Daoy (cell line): Measurements from ENCODE around the gene KCTD3. TPM values are rescaled to one million over a fixed set of nuclear protein-coding genes. Genes with fewer than 3 reads are reported as not detected.

Experiments
- DNase-seq: peaks from one replicate; pipeline ENCODE4 v3.0.0-alpha.2; 2015; ENCODE audit warnings: low read depth
- total RNA-seq: library from RNA; depleted of rRNA; stranded (reverse); fragments of >200 nt; shearing (Covaris generic); gene quantifications from 2 replicates; pipeline ENCODE4 v1.2.3, GENCODE V29; 2014

The KCTD3 gene
- total RNA-seq, 1 experiment from 2014 or later: 22.2 TPM

- DNase-seq: no peak
Measured at GRCh38 chr1:215556996-215557395, 10.1 kb upstream of the KCTD3 start.

GRCh38 chr1:215557504-215557903 is 9.6 kb upstream of the KCTD3 start:
- DNase-seq: no peak

DNA sequence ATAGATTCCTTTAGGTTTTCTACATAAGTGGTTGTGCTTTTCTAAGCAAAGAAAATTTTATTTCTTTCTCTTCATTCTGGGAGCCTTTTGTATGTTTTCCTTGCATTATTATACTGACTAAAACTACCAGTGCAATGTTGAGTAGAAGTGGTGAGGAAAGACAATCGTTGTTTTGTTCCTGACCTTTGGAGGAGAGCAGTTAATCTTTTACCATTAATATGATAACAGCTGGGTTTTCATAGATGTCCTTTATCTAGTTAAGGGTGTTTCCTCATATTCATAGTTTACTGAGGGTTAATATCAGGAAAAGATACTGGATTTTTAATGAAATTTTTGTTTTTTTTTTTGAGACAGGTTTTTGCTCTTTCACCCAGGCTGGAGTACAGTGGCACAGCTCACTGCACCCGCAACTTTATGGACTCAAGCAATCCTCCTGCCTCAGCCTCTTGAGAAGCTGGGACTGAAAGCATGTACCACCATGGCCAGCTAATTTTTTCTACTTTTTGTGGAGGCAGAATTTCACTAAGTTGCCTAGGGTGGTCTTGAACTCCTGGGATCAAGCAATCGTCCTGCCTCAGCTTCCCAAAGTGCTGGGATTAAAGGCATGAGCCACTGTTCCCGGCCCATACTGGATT is 9.0 kb upstream of the KCTD3 start:
- DNase-seq: no peak

DNA sequence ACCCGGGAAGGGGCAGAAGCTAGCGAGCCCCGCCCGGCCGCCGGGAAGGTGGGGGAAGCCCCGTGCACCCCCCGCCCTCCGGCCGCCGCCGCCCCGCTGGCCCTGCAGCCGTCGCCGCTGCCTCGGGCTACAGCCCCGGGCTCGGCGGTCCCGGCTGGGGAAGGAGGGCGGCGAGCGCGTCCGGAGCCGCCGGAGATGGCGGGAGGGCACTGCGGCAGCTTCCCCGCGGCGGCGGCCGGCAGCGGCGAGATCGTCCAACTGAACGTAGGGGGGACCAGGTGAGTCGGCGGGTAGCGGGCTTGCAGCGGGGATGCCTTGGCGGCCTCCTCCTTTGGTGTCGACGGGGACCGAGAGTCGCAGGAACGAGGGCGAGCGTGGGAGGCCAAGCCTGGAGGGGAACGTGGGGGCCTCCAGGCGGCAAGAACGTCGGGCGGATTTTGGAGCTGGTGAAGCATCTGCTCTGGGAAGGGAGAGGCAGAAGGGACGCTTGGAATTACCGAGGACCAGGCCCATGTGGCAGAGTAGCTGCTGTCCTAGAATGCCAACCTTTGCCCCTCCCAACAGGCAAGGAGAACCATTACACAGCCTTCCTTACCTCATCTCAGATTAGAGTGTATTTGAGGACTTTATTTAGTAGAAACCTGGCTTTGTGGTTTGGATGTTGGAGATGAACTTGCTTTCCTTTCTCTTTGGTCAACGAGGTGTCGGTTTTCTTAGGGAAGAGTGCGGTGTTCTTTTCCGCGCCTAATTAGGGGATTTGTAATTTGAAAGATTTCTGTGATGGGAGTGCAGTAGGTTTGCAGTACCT is 591 bp downstream of the KCTD3 start:
- peak; percentile 70 for DNase-seq

GRCh38 chr1:215568299-215568692 is 1.2 kb downstream of the KCTD3 start:
- DNase-seq: peak; percentile 14

DNA sequence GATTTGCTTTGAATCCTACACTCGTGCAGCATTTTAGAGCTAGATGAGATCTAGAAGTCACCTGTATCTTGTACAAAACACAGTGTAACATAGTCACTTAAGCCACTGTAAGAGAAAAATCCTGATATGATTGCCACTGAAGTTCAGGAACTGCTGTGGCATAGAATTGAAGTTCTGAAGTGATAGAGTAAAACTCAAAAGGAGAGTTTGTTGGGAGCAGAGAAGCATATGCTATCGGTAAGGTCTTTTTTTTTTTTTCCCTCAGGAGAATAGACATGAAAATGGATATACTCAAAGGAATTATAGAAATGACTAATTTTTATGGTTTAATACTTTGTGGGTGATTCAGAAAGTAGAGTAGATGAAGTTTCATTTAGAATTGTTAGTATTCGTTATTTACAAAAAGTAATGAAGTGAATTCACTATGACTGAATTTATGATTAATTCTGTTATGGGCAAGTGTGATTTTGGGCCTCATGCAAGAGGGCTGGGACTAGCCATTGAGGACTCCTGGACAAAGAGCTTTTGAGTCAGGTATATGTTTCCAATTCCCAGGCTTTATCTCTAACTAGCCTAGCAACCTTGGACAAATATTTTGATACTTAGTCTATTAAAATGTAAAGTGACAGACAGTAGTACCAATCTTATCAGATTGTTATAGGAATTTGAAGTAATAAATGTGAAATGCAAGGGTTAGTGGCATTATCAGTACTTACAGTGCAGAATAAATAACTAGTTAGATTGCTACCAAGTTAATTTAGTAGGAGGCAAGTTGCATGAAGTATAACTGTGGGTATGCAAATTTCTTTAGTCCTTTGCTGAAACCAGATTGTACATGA is 3.1 kb downstream of the KCTD3 start:
- DNase-seq: peak; percentile 7

DNA sequence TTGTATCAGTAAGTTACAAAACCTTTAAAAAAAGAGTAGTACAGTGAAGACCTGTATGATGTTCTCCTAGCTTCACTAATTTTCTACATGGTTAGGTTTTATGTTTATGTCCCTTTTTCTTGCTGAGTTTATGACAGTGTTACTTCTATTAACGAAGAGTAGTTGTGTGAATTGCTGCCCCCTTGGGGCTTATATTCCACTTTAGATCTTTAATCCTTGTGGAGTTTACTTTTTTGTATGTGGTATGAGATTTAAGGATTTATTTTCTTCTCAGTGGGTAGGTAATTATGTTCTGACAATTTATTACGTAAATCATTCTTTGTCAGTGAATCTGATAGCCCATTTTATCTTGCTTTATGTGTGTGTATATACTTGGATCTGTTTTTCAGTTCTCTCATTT is 14.8 kb downstream of the KCTD3 start:
- DNase-seq: no peak

DNA sequence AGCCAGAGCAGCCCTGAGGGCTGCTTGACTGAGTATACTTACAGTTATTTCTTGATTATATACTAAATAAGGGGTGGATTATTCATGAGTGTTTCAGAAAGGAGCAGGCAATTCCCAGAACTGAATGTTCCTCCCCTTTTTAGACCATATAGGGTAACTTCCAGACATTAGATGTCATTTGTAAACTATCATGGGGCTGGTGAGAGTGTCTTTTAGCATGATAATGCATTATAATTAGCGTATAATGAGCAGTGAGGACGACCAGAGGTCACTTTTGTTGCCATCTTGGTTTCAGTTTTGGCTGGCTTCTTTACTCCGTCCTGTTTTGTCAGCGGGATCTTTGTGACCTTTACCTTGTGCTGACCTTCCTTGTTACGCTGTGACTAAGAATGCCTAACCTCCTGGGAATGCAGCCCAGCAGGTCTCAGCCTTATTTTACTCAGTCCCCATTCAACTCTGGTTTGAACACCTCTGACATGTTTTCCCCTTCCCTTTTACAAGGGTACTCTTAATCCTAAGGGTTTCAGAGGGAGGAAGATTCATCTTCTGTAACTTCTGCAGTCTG is 16.2 kb downstream of the KCTD3 start:
- no peak for DNase-seq

GRCh38 chr1:215584389-215584788 is 17.3 kb downstream of the KCTD3 start:
- DNase-seq: no peak

DNA sequence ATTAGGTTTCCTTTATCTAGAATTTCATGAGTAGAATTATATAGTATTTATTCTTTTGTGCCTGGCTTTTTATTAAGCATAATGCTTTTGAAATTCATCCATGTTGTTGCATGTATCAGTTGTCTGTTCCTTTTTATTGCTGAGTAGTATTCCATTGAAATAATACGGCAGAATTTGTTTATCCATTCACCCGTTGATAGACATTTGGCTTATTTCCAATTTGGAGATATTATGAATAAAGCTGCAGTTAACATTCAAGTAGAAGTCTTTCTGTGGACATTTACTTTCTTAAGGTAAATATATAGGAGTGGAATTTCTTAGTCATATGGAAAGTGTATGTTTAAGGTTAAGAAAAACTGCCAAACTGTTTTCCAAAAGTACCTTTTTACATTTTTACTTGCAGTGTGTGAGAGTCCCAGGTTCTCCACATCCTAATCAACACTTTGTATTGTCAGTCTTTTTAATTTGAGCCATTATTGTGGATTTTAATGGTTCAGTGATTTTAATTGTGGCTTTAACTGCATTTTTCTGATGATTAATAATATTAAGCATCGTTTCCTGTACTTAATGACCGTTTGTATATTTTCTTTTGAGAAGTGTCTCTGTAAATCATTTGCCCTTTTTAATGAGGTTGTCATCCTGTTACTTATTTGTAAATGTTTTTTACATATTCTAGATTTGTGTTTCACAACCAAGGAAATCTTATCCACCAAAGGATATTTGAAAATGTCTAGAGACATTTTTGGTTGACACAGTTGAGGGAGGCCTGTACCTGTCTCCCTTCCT is 22.7 kb downstream of the KCTD3 start:
- DNase-seq: no peak

DNA sequence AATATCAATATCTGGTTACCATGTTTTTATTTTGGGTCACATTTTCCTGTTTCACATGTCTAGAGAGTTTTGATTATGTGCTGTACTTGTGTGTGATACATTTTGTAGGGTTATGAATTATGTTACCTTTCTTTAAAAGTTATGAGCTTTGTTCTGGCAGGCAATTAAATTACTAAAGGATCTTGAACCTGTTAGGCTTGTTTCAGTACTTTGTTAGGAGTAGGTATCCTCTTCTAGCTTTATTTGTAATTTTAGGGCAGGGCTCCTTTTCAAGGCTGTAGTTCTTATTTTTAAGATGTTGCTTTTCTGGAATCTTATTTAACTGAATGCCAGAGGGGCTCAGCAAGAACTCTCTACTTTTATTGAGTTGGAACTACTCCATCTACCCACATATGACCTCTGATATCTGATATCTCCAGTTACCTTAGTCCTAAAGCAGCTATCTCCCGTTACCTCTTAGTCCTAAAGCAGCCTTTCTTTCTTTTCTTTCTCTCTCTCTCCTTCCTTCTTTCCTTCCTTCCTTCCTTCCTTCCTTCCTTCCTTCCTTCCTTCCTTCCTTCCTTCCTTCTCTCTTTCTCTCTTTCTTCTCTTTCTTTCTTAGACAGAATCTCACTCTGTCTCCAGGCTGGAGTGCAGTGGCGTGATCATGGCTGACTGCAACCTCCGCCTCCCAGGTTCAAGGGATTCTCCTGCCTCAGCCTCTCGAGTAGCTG is 23.8 kb downstream of the KCTD3 start:
- DNase-seq: no peak

- no peak for DNase-seq
Measured at GRCh38 chr1:215594640-215595039, 27.5 kb downstream of the KCTD3 start.

- DNase-seq: peak; percentile 2
Measured at GRCh38 chr1:215595231-215595630, 28.1 kb downstream of the KCTD3 start.

DNA sequence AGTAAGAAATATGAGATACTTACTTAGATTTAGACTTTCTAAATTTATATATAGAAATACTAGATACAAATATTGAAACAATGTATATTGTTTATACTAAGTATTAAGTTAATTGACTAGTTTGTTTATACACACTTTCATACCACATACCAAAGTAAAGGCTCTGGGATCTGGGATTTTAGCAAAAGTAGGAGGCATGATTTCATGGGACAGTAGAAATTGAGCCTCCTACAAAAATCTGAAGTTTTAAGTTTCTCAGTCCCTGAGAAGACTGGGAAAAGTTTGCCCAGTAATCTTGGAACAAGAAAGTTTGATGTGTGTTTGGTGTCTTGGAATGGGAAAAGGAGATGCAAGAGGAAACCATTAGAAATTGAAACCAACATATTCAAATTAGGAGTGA is 30.9 kb downstream of the KCTD3 start:
- no peak for DNase-seq

- DNase-seq: peak; percentile 3
Measured at GRCh38 chr1:215599418-215600074, 32.4 kb downstream of the KCTD3 start.

GRCh38 chr1:215600258-215600792 is 33.2 kb downstream of the KCTD3 start:
- DNase-seq: no peak

DNA sequence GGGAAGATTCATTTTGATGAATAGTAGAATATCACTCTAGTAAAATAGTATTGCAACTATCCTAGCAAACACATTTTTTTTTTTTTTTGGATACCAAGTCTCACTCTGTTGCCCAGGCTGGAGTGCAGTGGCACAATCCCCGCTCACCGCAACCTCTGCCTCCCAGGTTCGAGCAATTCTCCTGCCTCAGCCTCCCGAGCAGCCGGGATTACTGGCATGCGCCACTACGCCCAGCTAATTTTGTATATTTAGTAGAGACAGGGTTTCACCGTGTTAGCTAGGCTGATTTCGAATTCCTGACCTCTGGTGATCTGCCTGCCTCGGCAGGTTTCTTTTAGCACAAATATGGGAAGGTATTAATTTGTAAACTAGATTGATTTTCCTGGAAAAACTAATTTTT is 33.8 kb downstream of the KCTD3 start:
- no peak for DNase-seq

GRCh38 chr1:215601276-215601675 is 34.2 kb downstream of the KCTD3 start:
- DNase-seq: no peak

DNA sequence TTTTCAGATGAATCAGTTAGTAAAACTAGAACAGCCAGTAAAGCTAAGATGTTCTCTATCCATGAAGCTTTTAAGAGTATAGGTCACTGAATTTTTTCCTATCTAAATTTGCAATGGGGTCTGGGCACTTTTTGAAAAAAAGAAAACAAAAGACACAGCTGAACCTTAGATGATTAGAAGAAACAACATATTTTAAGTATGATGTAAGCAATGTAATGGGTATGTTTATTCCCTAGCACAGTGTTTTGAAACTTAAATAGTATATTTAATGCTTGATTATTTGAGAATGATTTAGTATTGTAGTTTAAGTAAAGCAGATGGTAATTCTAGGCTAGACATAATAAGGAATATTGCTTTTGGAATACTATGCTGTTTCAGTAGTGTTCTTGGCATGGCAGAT is 36.2 kb downstream of the KCTD3 start:
- DNase-seq: no peak
